NCI-H2227 treated with DMSO at 0.1 percent for 48 hours (cell line): ENCODE data around the gene LACTBL1.

Experiments used
- DNase-seq: peaks from one replicate; lab custom pipeline; 2025; lab: John Stamatoyannopoulos, UW

Gene LACTBL1

GRCh38 chr1:22913421-22914141 lies 59.1 kb downstream of the LACTBL1 start:
- no peak for DNase-seq

GRCh38 chr1:22912311-22912710 lies 60.4 kb downstream of the LACTBL1 start:
- DNase-seq: no peak

GRCh38 chr1:22910986-22911651 lies 61.5 kb downstream of the LACTBL1 start:
- no peak for DNase-seq

GRCh38 chr1:22910286-22910685 lies 62.4 kb downstream of the LACTBL1 start:
- no peak for DNase-seq

- no peak for DNase-seq
Observed at GRCh38 chr1:22908880-22909426, 63.7 kb downstream of the LACTBL1 start.

- no peak for DNase-seq
Observed at GRCh38 chr1:22907528-22907927, 65.1 kb downstream of the LACTBL1 start.

GRCh38 chr1:22906968-22907367 lies 65.7 kb downstream of the LACTBL1 start:
- DNase-seq: no peak

- DNase-seq: no peak
Observed at GRCh38 chr1:22903113-22903512, 69.6 kb downstream of the LACTBL1 start.
